GM18520 (cell line): ENCODE results near the gene HDAC4.

Experiments used
- ATAC-seq: cut with Tn5 transposase; IDR thresholded peaks from one replicate; pipeline ENCODE4 v1.9.1; 2021; ENCODE audit not compliant: unreplicated experiment

The HDAC4 gene

GRCh38 chr2:239311132-239312040, 89.4 kb downstream of the HDAC4 start:
- ATAC-seq, result no peak

GRCh38 chr2:239310401-239311061, 90.3 kb downstream of the HDAC4 start:
- ATAC-seq, result no peak

- no peak for ATAC-seq
Measured at GRCh38 chr2:239309398-239310245, 91.2 kb downstream of the HDAC4 start.

- ATAC-seq, result no peak
Measured at GRCh38 chr2:239308661-239309397, 92.0 kb downstream of the HDAC4 start.

GRCh38 chr2:239307921-239308613, 92.8 kb downstream of the HDAC4 start:
- ATAC-seq, result no peak

- no peak for ATAC-seq
Measured at GRCh38 chr2:239307221-239307569, 93.6 kb downstream of the HDAC4 start.

GRCh38 chr2:239306274-239307220, 94.3 kb downstream of the HDAC4 start:
- no peak for ATAC-seq

GRCh38 chr2:239305771-239306170, 95.0 kb downstream of the HDAC4 start:
- ATAC-seq, result no peak

- ATAC-seq, result no peak
Measured at GRCh38 chr2:239305222-239305575, 95.6 kb downstream of the HDAC4 start.

GRCh38 chr2:239304533-239305221, 96.1 kb downstream of the HDAC4 start:
- no peak for ATAC-seq

GRCh38 chr2:239303711-239304532, 96.9 kb downstream of the HDAC4 start:
- ATAC-seq, result peak; percentile 71

GRCh38 chr2:239302808-239303557, 97.8 kb downstream of the HDAC4 start:
- ATAC-seq, result no peak

- ATAC-seq, result no peak
Measured at GRCh38 chr2:239302083-239302807, 98.6 kb downstream of the HDAC4 start.

- ATAC-seq, result no peak
Measured at GRCh38 chr2:239300871-239301735, 99.7 kb downstream of the HDAC4 start.

GRCh38 chr2:239300242-239300641, 100.6 kb downstream of the HDAC4 start:
- no peak for ATAC-seq
